ELR (cell line): ENCODE results near the gene GPR137.

ENCODE experiments used
- DNase-seq: peaks from one replicate; pipeline ENCODE4 v3.0.0-alpha.2; 2015; ENCODE audit warnings: low read depth

The GPR137 gene

DNA sequence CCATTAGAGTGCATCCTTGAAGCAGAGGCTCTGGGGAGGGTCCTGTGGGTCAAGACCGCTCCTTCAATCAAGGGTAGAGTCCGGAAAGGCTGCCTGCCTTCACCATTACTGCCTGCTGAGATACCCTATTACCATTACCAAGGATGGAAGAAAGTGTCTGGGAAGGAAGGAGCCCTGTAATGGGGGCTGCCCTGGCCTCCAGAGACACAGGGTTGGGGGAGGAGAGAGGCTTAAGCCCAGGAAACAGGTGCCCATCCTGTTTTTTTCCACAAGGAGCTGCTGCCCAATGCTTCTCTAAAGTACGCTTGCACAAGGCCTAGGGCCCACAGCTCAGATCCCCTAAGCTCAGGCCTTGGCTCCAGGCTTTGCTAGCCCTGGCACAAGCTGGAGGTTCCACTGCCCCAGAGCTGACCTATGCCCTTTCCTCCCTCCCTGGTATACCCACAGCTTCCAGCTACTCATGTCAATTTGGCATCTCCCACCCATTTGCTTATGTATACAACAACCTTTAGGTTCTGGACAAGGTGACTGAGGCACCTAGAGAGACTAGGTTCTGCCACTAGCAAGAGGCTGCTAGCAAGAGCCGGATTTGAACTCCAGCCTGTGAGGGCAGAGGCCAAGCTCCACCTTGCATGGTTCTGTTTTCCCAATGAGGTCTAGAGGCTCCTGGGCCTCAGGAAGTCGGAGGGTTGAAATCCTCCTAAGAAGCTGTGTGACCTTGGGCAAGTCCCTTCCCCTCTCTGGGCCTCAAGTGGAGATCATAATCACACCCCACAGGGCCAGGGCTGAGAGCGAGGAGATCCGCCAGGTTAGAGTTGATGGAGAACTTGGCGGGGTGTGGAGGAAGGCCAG, 35.9 kb upstream of the GPR137 start:
- no peak for DNase-seq

DNA sequence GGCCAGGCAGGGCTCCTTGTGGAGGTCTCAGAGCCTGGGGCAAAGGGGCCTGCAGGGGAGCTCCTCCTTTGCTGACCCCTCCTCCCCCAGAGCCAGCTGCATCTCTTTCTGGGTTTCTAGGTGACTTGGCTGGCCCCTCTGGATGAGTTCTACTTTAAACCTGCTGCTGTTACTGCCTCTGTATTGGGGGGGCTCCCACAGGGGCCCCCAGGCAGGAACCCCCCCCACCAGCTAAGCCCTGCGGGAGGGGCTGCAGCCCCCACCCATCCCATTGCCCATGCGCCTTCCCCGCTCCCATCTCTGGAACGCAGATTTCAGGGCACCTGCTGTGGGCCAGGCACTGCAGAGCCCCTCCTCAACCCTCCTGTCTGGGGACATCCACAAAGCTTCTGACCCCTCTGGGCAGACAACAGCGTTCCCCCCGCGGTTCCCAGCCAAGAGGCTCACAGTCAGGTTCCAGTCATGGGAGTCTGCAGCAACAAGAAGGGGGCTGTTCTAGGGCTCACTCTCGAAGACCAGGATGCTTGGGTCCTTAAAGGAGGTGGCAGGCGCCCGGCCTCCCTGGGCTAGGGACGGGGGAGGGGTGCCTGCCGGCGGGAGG, 35.1 kb upstream of the GPR137 start:
- no peak for DNase-seq

DNA sequence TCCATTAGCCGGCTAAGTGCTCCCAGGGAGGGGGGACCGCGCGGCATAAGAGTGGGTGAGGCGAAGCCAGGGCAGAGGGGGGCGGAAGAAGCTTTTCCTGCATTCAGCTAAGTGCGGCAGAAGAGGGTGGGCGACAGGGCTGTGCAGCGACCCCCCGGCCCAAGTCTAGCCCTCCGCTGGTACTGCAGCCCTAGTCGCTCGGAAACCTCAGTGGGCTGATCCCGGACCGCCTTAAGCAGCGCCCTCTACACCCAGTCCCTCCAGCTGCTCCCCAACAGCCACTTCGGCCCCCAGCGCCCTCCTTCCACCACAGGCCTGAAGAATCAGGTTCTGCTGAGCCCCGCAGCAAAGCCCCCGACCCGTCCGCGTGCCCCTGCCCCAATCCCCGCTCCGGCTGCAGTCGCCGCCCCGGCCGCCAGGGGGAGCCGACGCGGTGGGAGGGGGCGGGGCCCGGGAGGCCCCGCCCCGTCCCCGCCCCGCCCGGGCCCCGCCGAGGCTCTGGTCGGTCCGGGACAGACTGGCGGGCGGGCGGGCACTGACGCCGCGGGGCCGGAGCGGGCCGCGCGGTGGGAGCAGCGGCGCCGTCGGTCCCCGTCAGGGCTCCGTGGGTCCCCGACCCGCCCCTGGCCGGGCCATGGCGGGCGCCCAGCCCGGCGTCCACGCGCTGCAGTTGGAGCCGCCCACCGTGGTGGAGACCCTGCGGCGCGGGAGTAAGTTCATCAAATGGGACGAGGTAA, 34.5 kb upstream of the GPR137 start, which contains the start of gene PLCB3:
TSS of gene PLCB3 (plus strand) at position 515 of the 737 bp plus-strand sequence. CDS start at position 635, 120 bp downstream.
- peak; percentile 58 for DNase-seq

DNA sequence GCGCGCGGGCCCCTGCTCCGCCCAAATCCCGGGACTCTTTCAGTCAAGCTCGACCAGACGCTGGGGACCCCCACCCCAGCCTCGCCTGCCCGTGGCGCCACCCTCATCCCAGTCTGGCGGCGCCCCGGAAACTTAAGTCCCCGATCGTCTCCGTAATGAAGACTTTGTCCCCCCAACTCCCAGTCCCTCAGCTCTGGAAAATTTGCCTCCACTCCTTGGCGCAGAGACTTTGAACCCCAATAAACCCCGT, 34.0 kb upstream of the GPR137 start:
- no peak for DNase-seq

DNA sequence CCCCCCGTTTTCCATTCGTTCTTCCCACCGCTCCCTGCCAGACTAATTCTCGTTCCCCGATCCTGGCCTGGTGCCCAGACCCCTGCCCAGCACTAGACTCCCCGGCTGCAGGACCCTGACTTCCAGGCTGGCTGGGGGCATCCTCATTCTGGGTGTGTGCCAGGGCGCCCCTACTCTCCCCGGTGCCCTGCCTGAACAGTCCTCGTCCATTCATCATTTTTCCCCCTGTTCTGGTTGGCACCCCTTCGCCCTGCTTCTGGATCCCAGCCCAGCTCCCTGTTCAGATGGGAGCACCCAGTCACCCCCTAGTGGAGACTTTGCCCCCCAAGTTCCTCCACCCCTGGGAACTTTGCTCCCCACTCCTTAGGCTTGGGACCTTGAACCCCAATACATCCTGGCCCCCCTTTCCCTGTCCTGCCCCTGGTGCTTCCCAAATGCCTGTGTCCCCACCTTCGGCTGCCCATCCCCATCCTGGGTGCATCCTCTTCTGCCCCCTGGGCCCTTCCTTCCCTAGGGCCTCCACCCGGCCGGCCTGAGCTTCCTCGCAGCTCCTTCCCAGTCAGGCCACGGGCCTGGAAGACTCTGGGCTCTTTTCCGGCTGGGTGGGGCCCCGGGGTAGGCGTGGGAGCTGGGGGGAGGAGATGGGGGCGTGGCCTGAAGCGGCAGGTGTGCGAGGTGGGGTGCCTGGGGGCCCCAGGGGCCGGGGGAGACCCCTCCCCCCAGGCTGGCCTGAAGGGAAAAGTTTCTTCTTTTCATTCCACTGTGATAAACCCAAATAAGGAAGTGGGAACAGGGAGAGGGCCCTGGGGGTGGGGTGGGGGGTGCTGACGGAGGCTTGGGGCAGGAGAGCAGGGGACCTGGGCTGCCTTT, 33.4 kb upstream of the GPR137 start:
- peak; percentile 78 for DNase-seq

DNA sequence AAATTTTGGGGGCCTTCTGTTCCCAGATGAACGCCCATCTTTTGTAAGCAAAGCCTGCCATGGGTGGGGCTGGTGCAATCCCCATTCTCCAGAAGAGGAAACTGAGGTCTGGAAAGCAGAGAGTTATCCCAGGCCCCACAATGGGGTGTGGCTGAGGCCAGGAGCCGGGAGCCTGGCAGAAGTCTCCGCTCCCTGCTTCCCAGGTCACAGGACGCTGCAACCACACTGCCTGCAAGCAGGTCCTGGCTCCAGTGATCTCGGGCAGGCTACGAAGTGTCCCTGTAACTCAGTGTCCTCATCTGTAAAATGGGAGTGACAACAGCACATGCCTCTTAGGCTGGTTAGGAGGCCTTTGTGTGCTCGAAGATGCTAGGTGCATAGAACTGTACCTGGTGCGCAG, 32.6 kb upstream of the GPR137 start:
- no peak for DNase-seq

DNA sequence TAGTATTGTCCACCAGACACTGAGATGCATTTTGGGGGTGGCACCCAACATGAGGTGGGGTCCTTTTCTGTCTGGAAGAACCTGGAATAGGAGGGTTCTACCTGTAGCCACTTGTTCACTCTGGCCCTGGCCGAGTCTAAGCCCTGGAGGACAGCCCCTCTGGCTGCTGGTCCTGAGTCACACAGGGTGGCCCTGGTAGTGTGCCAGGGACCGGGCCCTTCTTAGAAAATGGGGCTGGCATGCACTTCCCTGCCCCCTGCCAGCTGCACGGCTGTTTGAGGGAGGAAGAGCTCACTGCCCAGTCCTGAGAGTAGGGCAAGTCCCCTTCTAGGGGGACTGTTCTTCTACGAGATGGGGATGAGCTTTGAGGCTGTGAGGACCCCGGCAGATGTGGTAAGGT, 32.2 kb upstream of the GPR137 start:
- no peak for DNase-seq

DNA sequence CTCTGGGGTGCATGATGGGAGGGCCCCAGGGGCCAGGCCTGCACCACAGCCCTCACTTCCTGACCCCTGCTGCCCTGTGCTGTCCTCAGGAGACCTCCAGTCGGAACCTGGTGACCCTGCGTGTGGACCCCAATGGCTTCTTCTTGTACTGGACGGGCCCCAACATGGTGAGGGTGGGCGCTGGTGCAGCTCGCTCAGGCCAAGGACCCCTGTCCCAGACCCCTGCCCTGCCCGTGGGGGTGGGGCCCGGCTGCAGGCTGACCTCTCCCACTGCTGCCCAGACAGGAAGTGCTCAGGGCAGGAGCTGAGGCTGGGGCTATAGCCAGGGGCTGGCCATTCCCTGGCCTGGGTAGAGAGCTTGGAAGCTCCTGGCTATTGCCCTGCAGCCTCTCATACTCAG, 31.3 kb upstream of the GPR137 start:
- no peak for DNase-seq

DNA sequence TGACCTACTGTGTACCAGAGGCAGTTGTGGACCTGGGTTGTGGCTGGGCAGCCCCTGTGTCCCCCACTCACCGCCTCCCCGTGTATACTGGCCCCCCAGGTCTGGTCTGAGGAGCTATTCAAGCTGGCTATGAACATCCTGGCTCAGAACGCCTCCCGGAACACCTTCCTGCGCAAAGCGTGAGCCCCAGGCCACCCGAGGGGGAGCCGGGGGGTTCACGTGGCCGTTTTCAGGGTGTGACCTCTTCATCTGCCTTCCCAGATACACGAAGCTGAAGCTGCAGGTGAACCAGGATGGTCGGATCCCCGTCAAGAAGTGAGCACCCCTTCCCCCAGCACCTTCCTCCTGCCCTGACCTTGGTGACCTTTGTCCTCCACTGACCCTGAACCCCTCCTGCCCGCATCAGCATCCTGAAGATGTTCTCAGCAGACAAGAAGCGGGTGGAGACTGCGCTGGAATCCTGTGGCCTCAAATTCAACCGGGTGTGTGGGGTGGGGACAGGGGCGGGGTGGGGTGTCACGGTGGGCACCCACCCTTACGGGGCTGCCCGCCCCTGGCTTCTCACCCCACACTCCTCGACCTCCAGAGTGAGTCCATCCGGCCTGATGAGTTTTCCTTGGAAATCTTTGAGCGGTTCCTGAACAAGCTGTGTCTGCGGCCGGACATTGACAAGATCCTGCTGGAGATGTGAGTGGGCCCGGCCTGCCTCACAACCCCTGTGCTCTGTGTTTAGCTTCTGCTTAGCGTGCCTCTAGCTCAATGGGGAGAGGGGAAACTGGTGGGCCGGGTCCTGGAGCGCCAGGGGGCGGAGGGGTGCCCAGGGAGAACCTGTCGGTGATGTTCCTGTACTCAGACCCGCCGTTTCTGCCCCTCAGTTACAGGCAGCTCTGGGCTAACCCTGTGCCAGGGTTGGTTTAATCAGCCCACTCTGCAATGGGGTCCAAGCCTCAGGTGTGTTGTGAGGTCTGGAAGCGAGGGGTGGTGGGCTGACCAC, 30.2 kb upstream of the GPR137 start:
- no peak for DNase-seq

DNA sequence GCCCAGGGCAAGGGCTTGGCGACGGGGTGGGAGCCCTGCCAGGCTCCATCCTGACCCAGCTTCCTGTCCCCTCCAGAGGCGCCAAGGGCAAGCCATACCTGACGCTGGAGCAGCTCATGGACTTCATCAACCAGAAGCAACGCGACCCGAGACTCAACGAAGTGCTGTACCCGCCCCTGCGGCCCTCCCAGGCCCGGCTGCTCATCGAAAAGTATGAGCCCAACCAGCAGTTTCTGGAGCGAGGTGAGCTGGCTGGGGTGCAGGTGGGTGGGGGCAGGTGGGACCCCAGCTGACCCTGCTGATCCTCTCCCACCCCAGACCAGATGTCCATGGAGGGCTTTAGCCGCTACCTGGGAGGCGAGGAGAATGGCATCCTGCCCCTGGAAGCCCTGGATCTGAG, 29.3 kb upstream of the GPR137 start:
- no peak for DNase-seq

DNA sequence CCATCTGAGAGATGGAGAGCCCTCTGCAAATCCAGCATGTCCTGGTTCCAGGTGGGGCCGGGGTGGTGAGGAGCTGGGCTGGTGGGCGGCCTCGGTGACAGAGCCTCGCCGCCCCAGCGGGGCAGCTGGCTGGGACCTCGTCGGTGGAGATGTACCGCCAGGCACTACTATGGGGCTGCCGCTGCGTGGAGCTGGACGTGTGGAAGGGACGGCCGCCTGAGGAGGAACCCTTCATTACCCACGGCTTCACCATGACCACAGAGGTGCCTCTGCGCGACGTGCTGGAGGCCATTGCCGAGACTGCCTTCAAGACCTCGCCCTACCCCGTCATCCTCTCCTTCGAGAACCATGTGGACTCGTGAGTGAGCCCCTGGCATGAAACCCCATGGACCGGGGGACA, 27.3 kb upstream of the GPR137 start:
- no peak for DNase-seq

DNA sequence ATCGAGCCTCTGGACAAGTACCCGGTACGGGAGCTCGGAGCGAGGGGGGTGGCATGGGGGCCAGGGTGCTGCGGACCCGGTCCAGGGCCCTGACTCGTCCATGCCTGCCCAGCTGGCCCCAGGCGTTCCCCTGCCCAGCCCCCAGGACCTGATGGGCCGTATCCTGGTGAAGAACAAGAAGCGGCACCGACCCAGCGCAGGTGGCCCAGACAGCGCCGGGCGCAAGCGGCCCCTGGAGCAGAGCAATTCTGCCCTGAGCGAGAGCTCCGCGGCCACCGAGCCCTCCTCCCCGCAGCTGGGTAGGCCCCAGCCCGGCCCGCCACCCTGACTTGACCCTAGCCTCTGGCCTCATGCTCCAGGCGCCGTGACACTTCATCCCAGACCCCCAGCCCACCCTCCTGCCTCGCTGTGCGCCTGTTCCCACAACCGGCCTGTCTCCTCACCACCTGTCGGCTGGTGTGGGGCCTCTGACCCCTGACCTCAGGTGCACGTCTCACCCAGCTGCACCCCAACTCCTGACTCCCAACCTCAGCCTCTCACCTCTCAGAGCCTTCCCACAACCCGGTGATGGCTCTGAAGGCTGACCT, 26.6 kb upstream of the GPR137 start:
- no peak for DNase-seq

DNA sequence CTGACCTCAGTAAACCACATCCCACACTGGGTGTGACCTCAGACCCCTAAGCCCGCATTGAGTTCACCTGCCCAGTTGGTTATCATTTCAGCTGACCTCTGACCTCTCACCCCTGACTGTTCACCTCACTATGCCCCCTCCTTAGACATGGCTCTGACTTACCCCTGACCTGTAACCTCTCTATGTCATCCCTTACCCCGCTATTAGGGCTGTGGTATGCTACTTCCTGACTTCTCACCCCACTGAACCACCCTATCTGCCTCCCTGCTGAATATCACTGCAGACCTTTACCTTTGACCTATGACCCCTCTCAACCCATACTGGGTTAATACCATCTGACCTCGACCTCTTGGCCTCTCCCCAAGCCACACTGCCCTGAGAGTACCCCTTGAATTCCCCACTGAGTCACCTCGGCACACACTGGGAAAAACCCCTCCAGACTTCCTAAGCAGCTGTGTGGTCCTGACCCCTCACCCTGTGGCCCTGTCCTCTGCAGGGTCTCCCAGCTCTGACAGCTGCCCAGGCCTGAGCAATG, 26.0 kb upstream of the GPR137 start:
- no peak for DNase-seq

DNA sequence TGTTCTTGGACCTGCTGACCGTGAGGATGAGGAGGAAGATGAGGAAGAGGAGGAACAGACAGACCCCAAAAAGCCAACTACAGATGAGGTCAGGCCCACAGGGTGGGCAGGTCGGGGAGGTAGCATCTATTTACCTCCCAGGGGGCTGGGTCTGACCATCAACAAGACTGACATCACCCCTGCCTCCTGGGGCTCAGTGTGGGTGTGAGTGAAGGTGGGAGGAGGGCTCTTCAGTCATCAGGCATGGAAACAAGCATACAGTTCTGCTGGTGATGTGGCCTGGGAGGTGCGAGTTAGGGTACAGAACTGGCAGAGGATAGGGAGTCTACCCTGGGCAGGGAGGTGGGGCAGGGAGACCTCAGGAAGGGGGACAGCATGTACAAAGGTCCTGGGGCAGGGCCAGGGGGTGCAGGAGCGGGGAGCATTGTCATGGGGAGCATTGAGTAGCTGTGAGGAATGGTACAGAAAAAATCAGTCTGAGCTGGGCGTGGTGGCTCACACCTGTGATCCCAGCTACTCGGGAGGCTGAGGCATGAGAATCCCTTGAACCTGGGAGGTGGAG, 25.4 kb upstream of the GPR137 start:
- DNase-seq, result no peak

DNA sequence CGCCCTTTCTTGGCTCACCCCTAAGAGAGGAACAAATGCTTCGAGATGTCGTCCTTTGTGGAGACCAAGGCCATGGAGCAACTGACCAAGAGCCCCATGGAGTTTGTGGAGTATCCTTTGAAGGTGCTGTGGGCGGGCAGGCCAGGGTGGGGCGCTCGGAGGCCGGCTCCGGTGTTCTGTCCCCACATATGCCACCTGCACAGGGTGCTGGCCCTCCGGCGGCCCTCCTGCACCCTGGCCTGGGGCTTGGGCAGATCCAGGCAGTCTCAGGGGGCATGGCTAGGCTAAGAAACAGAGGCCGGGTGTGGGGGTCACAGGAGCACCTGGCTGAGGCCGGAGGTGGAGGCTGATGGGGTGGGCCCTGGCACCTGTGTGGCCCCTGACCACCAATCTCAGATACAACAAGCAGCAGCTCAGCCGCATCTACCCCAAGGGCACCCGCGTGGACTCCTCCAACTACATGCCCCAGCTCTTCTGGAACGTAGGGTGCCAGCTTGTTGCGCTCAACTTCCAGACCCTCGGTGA, 24.0 kb upstream of the GPR137 start:
- no peak for DNase-seq

DNA sequence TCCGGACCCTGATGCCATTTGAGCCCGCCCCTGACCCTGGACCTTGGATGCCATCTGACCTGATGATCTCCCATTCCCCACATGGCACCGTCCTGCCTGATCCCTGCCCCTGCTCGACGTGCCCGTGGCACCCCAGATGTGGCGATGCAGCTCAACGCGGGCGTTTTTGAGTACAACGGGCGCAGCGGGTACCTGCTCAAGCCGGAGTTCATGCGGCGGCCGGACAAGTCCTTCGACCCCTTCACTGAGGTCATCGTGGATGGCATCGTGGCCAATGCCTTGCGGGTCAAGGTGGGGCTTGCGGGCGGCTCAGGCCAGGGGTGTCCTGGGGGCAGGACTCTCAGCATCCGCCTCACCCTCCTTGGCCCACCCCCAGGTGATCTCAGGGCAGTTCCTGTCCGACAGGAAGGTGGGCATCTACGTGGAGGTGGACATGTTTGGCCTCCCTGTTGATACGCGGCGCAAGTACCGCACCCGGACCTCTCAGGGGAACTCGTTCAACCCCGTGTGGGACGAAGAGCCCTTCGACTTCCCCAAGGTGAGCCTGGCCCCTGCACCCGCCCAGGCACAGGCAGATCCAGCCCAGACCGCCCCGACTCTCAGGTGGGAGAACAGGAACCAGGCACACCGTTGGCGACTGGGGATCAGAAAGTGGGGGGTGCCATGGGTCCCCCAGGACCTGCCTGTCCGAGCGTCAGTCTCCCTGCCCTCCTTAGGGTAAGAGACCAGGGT, 23.2 kb upstream of the GPR137 start:
- DNase-seq, result no peak

DNA sequence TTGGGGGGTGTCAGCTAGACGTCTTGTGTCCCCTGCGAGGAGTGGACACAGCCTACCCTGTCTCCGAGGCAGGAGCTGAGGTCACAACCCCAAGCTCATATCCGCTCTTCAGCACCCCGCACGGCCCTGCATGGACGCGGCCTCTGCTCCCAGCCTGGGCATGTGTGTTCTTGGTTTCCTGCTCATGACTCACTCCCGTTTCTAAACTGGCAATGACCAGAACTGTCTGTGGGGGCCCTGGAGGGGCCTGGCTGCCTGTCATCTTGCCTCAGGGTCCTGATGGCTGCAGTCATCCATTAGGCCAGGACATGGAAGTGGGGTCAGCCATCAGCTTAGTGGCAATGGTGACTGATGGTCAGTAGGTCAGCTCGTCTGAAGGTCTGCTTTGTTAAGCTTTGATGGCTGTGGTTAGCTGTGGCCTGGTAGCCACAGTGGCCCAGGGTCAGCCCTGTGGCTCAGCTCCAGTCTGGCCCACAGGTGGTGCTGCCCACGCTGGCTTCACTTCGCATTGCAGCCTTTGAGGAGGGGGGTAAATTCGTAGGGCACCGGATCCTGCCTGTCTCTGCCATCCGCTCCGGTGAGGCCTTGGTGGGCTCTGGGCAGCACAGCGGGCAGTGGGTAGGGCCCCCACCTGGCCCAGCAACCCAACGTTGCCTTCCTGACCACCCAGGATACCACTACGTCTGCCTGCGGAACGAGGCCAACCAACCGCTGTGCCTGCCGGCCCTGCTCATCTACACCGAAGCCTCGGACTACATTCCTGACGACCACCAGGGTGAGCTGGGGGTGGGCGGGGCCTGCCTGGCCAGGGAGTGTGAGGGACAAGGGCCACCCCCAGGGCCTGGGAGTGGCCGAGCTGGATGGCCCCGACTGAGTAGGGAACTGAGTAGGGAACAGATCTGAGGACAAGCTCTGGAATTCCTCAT, 22.4 kb upstream of the GPR137 start:
- peak; percentile 95 for DNase-seq

DNA sequence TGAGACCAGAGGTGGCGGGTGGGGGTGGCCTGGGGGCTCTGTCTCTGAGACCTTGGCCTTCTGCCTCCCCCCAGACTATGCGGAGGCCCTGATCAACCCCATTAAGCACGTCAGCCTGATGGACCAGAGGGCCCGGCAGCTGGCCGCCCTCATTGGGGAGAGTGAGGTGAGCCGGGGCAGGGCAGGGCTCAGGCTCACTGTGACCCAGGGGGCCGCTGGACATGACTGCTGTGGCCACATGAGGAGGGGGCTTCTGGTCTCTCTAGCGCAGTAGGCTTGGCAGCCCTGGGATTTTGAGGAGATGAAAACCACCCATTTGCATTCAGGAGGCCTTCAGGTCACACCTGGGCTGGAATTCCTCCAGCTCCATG, 21.7 kb upstream of the GPR137 start:
- DNase-seq, result no peak
